H9 (cell line): ENCODE data around the gene MED15. TPM values are rescaled to one million over a fixed set of nuclear protein-coding genes. Genes with fewer than 3 reads are reported as not detected.

ENCODE experiments used
- DNase-seq: peaks from one replicate; pipeline ENCODE4 v3.0.0-alpha.2; 2017
- H2AFZ ChIP-seq: one replicate; pipeline ENCODE4 v1.6.1; 2013; ENCODE audit warnings: mild to moderate bottlenecking, low read length, control low read depth, moderate library complexity
- H2AK5ac ChIP-seq: 2 replicates; pipeline ENCODE4 v1.6.1; 2013; ENCODE audit warnings: low read length, control low read depth, mixed read lengths; ENCODE audit not compliant: insufficient read length
- H2BK120ac ChIP-seq: one replicate; pipeline ENCODE4 v1.6.1; 2013; ENCODE audit warnings: low read depth, mild to moderate bottlenecking, low read length, control low read depth, inconsistent platforms; ENCODE audit not compliant: poor library complexity, severe bottlenecking
- H2BK12ac ChIP-seq: 2 replicates; pipeline ENCODE4 v1.6.1; 2013; ENCODE audit warnings: low read length, control low read depth, mixed read lengths, low read depth; ENCODE audit not compliant: insufficient read length
- H2BK15ac ChIP-seq: 2 replicates; pipeline ENCODE4 v1.6.1; 2013; ENCODE audit warnings: low read depth, low read length, control low read depth
- H2BK20ac ChIP-seq: one replicate; pipeline ENCODE4 v1.6.1; 2013; ENCODE audit warnings: low read depth, mild to moderate bottlenecking, low read length, control low read depth, inconsistent platforms; ENCODE audit not compliant: poor library complexity, severe bottlenecking
- H2BK5ac ChIP-seq: 2 replicates; pipeline ENCODE4 v1.6.1; 2013; ENCODE audit warnings: low read length, control low read depth, mixed read lengths; ENCODE audit not compliant: insufficient read length
- H3K14ac ChIP-seq: 2 replicates; pipeline ENCODE4 v1.6.1; 2013; ENCODE audit warnings: low read length, control low read depth; ENCODE audit not compliant: insufficient read depth
- H3K18ac ChIP-seq: 2 replicates; pipeline ENCODE4 v1.6.1; 2013; ENCODE audit warnings: low read depth, mild to moderate bottlenecking, mixed read lengths, low read length, control low read depth; ENCODE audit not compliant: insufficient read length
- H3K23ac ChIP-seq: 2 replicates; pipeline ENCODE4 v1.6.1; 2013; ENCODE audit warnings: low read length, control low read depth, mixed read lengths, low read depth; ENCODE audit not compliant: insufficient read length
- H3K23me2 ChIP-seq: 2 replicates; pipeline ENCODE4 v1.6.1; 2013; ENCODE audit warnings: low read depth, mild to moderate bottlenecking, mixed read lengths, low read length, control low read depth; ENCODE audit not compliant: insufficient read length, poor library complexity, severe bottlenecking
- H3K27ac ChIP-seq: 2 replicates; pipeline ENCODE4 v1.5.1; 2013; ENCODE audit warnings: low read length, control low read depth, mixed read lengths, low read depth; ENCODE audit not compliant: insufficient read length
- H3K27me3 ChIP-seq: 2 replicates; pipeline ENCODE4 v1.6.1; 2013; ENCODE audit warnings: low read length, control low read depth, inconsistent platforms; ENCODE audit not compliant: insufficient read depth
- H3K4ac ChIP-seq: 2 replicates; pipeline ENCODE4 v1.6.1; 2013; ENCODE audit warnings: low read depth, mild to moderate bottlenecking, control low read depth, inconsistent platforms, low read length, moderate library complexity
- H3K4me1 ChIP-seq: 2 replicates; pipeline ENCODE4 v1.6.1; 2013; ENCODE audit warnings: low read length, control low read depth, inconsistent platforms; ENCODE audit not compliant: insufficient read depth
- H3K4me2 ChIP-seq: 2 replicates; pipeline ENCODE4 v1.6.1; 2013; ENCODE audit warnings: low read length, control low read depth, mixed read lengths; ENCODE audit not compliant: insufficient read length, insufficient read depth
- H3K56ac ChIP-seq: 2 replicates; pipeline ENCODE4 v1.6.1; 2013; ENCODE audit warnings: low read depth, mild to moderate bottlenecking, mixed read lengths, low read length, control low read depth; ENCODE audit not compliant: insufficient read length
- H3K79me1 ChIP-seq: 2 replicates; pipeline ENCODE4 v1.6.1; 2013; ENCODE audit warnings: low read depth, mild to moderate bottlenecking, moderate library complexity, low read length, control low read depth, inconsistent platforms; ENCODE audit not compliant: insufficient read depth, poor library complexity, severe bottlenecking
- H3K79me2 ChIP-seq: 2 replicates; pipeline ENCODE4 v1.6.1; 2013; ENCODE audit warnings: low read length, control low read depth, inconsistent platforms; ENCODE audit not compliant: insufficient read depth
- H3K9ac ChIP-seq: 2 replicates; pipeline ENCODE4 v1.6.1; 2013; ENCODE audit warnings: low read length, control low read depth, mixed read lengths; ENCODE audit not compliant: insufficient read length; ENCODE audit errors: extremely low read depth
- H3K9me3 ChIP-seq: one replicate; pipeline ENCODE4 v1.6.1; 2013; ENCODE audit warnings: low read depth, low read length, inconsistent platforms; ENCODE audit not compliant: control insufficient read depth
- H3T11ph ChIP-seq: one replicate; pipeline ENCODE4 v1.6.1; 2013; ENCODE audit warnings: mild to moderate bottlenecking, low read length, control low read depth, inconsistent platforms
- H4K20me1 ChIP-seq: one replicate; pipeline ENCODE4 v1.6.1; 2013; ENCODE audit not compliant: control insufficient read depth, insufficient read length, insufficient read depth
- H4K5ac ChIP-seq: 2 replicates; pipeline ENCODE4 v1.6.1; 2013; ENCODE audit warnings: low read depth, mild to moderate bottlenecking, mixed read lengths, low read length, control low read depth; ENCODE audit not compliant: insufficient read length
- H4K8ac ChIP-seq: replicated peaks from 2 replicates; pipeline ENCODE4 v1.6.1; 2013; ENCODE audit warnings: low read length, control low read depth, mixed read lengths, low read depth; ENCODE audit not compliant: insufficient read length
- H4K91ac ChIP-seq: 2 replicates; pipeline ENCODE4 v1.6.1; 2013; ENCODE audit warnings: low read depth, mild to moderate bottlenecking, moderate library complexity, mixed read lengths, low read length, control low read depth; ENCODE audit not compliant: insufficient read length
- H3K27ac Mint-ChIP-seq, 3 experiments: 2 replicates in 2 of 3; 3 replicates in 1 of 3; pipeline ENCODE4 v1.8.0; 2020 to 2021; ENCODE audit warnings: mixed read lengths in 3 of 3, mild to moderate bottlenecking in 1 of 3, moderate library complexity in 1 of 3
- H3K27me3 Mint-ChIP-seq: 2 replicates; pipeline ENCODE4 v1.8.0; 2021; ENCODE audit warnings: low read depth, mild to moderate bottlenecking, moderate library complexity, mixed read lengths
- H3K36me3 Mint-ChIP-seq, 3 experiments: 2 replicates in 2 of 3; 3 replicates in 1 of 3; pipeline ENCODE4 v1.8.0; 2020 to 2021; ENCODE audit warnings: low read depth in 3 of 3, mixed read lengths in 3 of 3; ENCODE audit not compliant: insufficient read depth in 1 of 3
- H3K4me1 Mint-ChIP-seq, 2 experiments: 2 replicates each; pipeline ENCODE4 v1.8.0; 2020; ENCODE audit warnings: mixed read lengths in 2 of 2
- H3K4me3 Mint-ChIP-seq, 2 experiments: 2 replicates in 1 of 2; 3 replicates in 1 of 2; pipeline ENCODE4 v1.8.0; 2020 to 2021; ENCODE audit warnings: mild to moderate bottlenecking in 2 of 2, mixed read lengths in 2 of 2, moderate library complexity in 1 of 2
- H3K9me3 Mint-ChIP-seq, 2 experiments: 2 replicates in 1 of 2; 3 replicates in 1 of 2; pipeline ENCODE4 v1.8.0; 2020; ENCODE audit warnings: mild to moderate bottlenecking in 2 of 2, mixed read lengths in 2 of 2, moderate library complexity in 1 of 2
- WGBS: extraction: QIAGEN DNeasy Blood & Tissue Kit; methylation state at CpG from one replicate; pipeline ENCODE4 v1.1.7; 2013; ENCODE audit warnings: missing lambda C conversion rate, low lambda C conversion rate, mixed read lengths; ENCODE audit not compliant: insufficient read length; ENCODE audit errors: extremely low coverage; 5-methylcytosine and 5-hydroxymethylcytosine counted together
- total RNA-seq: library from RNA; stranded (reverse); gene quantifications from 2 replicates; pipeline ENCODE4 v1.2.1, GENCODE V29; 2021
- TF ChIP-seq, protein P1 (sequence below): fragments of 200-600 bp; sonication (generic); conservative IDR thresholded peaks from 3 replicates; pipeline ENCODE4 v1.8.0; 2021; ENCODE audit warnings: antibody characterized with exemption, mild to moderate bottlenecking

MED15 gene
- total RNA-seq, 1 experiment from 2014 or later = 47.4 TPM

DNA sequence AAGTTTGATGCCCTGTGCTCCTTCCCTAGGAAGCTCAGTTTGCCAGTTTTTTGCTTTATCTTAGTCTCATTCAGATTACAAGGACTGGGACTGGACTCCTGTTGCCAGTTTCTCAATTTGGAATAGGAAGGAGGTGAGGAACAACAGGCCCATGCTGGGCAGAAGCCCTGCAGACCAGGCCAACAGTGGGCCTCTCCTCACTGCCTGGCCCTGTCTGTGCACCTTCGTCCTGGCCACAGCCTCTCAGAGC is 23.7 kb downstream of the MED15 start:
- Mint-ChIP-seq H3K27ac (peak overlapping the region in 1 of 3 experiments; percentile 16; a peak in 2 of 7 replicates), H3K4me3 (no peak overlapping the region), H3K9me3 (peaks cover 5 to 8% of the 10 kb centered on the region in 2 experiments), H3K27me3 (no peaks in the 10 kb centered on the region), H3K36me3 (peaks cover 17 to 32% (median 18%) of the 10 kb centered on the region in 3 experiments), H3K4me1 (peaks cover 31 to 32% of the 10 kb centered on the region in 2 experiments)
- no peak overlapping the region for H2BK15ac ChIP-seq
- no peak overlapping the region for H2BK12ac ChIP-seq
- no peak overlapping the region for H3K4me2 ChIP-seq
- H2AK5ac ChIP-seq = no peak overlapping the region
- TF ChIP-seq, protein P1, sequence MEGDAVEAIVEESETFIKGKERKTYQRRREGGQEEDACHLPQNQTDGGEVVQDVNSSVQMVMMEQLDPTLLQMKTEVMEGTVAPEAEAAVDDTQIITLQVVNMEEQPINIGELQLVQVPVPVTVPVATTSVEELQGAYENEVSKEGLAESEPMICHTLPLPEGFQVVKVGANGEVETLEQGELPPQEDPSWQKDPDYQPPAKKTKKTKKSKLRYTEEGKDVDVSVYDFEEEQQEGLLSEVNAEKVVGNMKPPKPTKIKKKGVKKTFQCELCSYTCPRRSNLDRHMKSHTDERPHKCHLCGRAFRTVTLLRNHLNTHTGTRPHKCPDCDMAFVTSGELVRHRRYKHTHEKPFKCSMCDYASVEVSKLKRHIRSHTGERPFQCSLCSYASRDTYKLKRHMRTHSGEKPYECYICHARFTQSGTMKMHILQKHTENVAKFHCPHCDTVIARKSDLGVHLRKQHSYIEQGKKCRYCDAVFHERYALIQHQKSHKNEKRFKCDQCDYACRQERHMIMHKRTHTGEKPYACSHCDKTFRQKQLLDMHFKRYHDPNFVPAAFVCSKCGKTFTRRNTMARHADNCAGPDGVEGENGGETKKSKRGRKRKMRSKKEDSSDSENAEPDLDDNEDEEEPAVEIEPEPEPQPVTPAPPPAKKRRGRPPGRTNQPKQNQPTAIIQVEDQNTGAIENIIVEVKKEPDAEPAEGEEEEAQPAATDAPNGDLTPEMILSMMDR = no peak
- no peak overlapping the region for H3K56ac ChIP-seq
- H2BK120ac ChIP-seq = no peak overlapping the region
- H3K23me2 ChIP-seq = no peaks in the 10 kb centered on the region
- no peak overlapping the region for H3K9ac ChIP-seq
- DNase-seq = no peak
- H2BK20ac ChIP-seq = no peak overlapping the region
- no peaks in the 10 kb centered on the region for H3K9me3 ChIP-seq
- no CpG with 5 or more reads among the region's 1 CpG for WGBS
- no peak overlapping the region for H2AFZ ChIP-seq
- H4K20me1 ChIP-seq = no peaks in the 10 kb centered on the region
- no peak overlapping the region for H2BK5ac ChIP-seq
- H3T11ph ChIP-seq = no peak overlapping the region
- peaks cover 10% of the 10 kb centered on the region for H3K79me1 ChIP-seq
- no peaks in the 10 kb centered on the region; the same call in 1 of the 2 replicates for H3K4me1 ChIP-seq
- H3K14ac ChIP-seq = no peak overlapping the region
- H4K5ac ChIP-seq = no peak overlapping the region
- no peaks in the 10 kb centered on the region; the same call in 1 of the 2 replicates for H3K79me2 ChIP-seq
- no peak overlapping the region for H3K27ac ChIP-seq
- no peaks in the 10 kb centered on the region for H3K27me3 ChIP-seq
- no peak overlapping the region for H3K4ac ChIP-seq
- H3K23ac ChIP-seq = no peak overlapping the region
- no peak overlapping the region for H4K91ac ChIP-seq
- no peak overlapping the region for H3K18ac ChIP-seq
- no peak overlapping the region for H4K8ac ChIP-seq
